Measurements from ENCODE around the gene ZSCAN16.
"Not testable (repeated sequence)": the region's sequence is repeated elsewhere in the genome, so short reads cannot be mapped to it uniquely, and the experiment has no call there.

The ZSCAN16 gene

DNA sequence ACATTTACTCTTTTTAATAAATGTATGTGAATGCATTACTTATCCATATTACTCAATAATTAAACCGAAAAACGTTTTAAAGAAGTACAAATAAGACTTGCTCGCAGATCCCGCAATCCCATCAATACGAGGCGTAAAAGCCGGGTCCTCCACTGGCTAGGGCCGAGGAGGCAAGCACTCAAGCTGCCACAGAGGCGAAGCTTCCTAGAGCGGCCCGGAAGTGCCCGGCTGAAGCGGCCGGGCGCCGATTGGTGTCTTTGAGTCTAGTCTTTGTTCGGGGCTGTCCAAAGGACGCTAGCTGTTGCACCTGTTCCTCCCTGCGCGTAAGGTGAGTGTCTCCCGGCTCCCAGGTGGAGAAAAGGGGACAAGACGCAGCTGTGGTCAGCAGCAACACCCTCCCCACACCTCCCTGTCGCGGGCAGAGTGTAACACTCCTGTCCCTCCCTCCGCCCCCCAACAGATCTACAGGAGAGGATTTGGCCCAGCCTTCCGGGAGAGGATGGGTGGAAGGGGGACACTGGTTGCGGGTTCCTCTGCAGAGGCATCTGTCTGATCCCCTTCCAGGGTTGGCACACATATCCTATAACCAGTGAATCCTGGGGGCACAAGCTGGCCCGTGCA lies at the start of gene ZSCAN16:
Gene ZSCAN16, plus strand, starts transcription at position 260 of the 621 bp plus-strand sequence. CDS start 835 bp downstream, outside the sequence.
- DNase-seq (ENCODE audit: low read depth) = no peak
- H3K4me3 ChIP-seq (ENCODE audit: low read depth, low read length) = peak within 1 kb of the TSS; percentile 66

DNA sequence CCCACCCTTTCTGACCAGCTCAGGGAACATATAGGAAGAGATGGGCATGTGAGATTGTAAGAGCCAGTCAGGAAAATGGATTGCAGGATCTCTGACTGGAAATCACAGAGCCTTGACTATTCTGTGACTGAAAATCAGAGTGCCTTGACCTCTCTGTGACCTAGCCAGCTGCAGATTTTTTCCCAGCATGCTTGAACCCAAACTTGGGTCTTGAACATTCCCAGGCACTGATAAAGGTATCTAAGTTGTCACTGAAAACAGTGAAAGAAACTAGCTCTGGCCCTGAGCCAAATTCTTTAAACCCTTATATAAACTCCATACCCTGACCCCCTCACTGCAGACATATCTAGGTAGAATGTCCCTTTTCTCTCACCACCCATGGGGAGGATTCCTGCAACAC lies 46.4 kb upstream of the ZSCAN16 start:
- H3K4me3 ChIP-seq (ENCODE audit: low read depth, low read length) = no peak overlapping the region

DNA sequence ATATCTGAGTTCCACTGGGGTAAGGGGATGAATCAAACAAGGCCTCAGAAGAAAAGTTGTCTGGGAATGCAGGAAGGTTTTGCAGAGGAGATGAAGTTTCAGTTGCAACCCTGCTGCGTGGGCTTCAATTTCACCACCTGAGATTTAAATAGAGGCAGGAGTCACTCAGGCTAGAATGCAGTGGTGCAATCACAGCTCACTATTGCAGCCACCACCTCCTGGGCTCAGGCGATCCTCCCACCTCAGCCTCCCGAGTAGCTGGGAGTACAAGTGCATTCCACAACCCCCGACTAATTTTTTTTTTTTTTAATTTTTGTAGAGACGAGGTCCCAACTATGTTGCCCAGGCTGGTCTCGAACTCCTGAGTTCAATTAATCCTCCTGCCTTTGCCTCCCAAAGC lies 45.6 kb upstream of the ZSCAN16 start:
- H3K4me3 ChIP-seq (ENCODE audit: low read depth, low read length) = no peak overlapping the region
- DNase-seq (ENCODE audit: low read depth) = no peak

More for the DNA sequence above, 46.4 kb upstream of the ZSCAN16 start:
- DNase-seq (ENCODE audit: low read depth) = no peak

DNA sequence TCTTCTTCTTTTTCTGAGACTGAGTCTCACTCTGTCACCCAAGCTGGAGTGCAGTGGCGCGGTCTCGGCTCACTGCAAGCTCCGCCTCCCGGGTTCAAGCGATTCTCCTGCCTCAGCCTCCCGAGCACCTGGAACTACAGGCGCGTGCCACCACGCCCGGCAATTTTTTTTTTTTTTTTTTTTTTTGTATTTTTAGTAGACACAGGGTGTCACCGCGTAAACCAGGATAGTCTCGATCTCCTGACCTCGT lies 44.1 kb upstream of the ZSCAN16 start, which contains the start of gene ZNF165:
Gene ZNF165, plus strand, starts transcription at position 188 of the 250 bp plus-strand sequence. CDS start 4,913 bp downstream, outside the sequence.
- H3K4me3 ChIP-seq (ENCODE audit: low read depth, low read length) = peak within 1 kb of the TSS; percentile 81
- not testable (repeated sequence) for DNase-seq (ENCODE audit: low read depth)

DNA sequence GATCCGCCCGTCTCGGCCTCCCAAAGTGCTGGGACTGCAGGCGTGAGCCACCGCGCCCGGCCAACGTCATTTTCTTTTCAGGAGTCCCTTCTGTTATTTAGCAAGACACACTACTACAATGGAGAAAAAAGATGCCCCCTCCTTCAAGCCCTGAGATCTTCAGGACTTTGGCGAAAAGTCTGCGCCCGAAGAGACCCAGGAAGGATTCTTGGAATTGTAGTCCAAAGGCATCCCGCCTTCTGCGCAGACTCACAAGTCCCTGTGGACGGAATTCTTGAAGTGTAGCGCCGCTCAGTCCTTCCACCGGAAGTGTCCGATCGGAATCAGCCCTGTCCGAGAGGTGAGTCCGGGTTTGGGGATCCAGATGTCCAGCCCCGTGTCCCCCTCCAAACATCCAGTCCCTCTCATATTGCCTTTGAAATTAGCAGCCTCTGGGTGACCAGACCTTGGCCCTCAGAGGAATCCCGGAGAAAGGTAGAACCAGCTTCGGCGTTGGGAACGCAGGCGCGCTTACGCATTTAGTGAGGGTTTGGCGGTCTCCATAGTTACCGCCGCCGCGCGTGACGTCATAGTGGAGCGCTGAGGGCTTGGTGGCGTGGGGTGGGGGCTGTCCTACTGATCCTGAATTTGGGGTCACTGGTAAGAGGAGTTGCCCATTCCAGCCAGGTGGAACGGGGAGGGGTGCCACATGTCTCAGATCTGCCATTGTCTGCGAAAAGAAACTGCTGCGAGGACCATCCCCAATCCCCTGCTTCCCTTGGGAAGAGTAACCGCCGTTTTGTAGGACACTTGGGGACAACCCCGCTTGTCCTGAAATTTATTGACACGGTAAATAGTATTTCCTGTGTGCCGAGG lies 43.6 kb upstream of the ZSCAN16 start:
- peak overlapping the region; percentile 81 for H3K4me3 ChIP-seq (ENCODE audit: low read depth, low read length)
- peak; percentile 90 for DNase-seq (ENCODE audit: low read depth)

DNA sequence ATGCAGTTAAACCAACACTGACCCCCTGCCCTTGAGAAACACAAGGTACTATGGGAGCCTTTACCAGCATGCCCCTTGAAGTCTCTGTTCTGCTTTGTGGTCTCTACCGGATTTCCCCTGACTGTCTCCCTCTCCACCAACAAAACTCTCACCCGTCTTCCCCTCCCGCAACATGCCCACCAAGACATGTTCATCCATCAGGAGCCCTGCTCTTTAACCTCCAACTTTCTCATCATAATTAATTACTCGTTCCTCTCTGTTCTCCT lies 43.0 kb upstream of the ZSCAN16 start:
- DNase-seq (ENCODE audit: low read depth) = no peak

DNA sequence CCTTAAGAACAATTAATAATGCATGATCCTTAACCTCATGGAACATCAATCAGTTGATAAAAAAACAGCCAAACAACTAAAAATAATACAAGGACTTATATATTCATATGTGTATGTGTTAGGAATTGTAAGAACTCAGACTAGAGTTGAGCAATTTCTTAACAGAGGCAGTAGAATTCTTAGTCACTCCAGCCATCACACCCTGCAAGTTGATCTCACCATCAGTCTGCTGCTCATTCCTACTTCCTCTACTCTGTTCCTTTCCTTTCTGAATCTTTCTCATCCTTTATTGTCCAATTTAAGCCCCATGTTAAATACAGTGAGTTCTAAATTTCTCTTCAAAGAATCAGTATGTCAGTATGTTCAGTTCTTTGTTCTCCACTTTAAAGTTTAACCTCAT lies 41.5 kb upstream of the ZSCAN16 start:
- no peak for DNase-seq (ENCODE audit: low read depth)
- no peak overlapping the region for H3K4me3 ChIP-seq (ENCODE audit: low read depth, low read length)

More for the DNA sequence above, 43.0 kb upstream of the ZSCAN16 start:
- peak overlapping the region; percentile 81 for H3K4me3 ChIP-seq (ENCODE audit: low read depth, low read length)

DNA sequence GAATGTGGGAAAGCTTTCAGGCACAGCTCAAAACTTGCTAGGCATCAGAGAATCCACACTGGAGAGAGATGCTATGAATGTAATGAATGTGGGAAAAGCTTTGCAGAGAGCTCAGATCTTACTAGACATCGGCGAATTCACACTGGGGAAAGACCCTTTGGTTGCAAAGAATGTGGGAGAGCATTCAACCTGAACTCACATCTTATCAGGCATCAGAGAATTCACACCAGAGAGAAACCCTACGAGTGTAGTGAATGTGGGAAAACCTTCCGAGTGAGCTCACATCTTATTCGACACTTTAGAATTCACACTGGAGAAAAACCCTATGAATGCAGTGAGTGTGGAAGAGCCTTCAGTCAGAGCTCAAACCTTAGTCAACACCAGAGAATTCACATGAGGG lies 35.4 kb upstream of the ZSCAN16 start:
- DNase-seq (ENCODE audit: low read depth) = no peak

DNA sequence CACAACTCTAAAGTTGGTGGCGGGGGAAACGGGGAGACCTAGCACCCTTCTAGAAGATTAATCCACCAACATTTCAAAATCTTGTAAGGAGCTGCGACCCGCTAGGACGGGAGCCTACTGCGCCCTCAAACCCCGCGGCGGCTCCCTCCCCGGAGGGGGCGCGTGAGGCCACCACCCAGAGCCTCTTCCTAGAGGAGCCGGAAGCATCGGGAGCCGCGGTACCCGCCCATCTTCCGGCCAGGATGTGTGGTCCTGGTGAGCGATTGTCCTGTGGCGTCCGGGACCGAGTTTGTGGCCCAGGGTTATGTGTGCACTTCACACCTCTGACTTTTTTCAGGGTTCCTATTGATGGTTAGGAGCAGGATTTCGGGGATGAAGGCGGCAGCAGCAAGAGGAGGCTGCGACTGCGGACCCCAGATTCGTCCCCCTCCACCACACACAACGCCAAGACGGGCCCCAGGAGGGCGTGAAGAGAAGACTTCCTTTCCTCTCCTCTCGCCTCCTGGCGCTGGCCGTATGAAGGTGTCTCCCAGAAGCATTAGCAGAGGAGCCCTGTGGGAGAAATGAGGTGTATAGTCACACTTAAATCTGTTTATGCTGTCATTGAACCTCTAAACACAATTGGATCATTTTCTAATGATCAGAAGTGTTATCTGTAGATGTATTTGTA lies 33.4 kb upstream of the ZSCAN16 start:
- H3K4me3 ChIP-seq (ENCODE audit: low read depth, low read length) = peak overlapping the region; percentile 24
- no peak for DNase-seq (ENCODE audit: low read depth)

More for the DNA sequence above, 35.4 kb upstream of the ZSCAN16 start:
- no peak overlapping the region for H3K4me3 ChIP-seq (ENCODE audit: low read depth, low read length)

DNA sequence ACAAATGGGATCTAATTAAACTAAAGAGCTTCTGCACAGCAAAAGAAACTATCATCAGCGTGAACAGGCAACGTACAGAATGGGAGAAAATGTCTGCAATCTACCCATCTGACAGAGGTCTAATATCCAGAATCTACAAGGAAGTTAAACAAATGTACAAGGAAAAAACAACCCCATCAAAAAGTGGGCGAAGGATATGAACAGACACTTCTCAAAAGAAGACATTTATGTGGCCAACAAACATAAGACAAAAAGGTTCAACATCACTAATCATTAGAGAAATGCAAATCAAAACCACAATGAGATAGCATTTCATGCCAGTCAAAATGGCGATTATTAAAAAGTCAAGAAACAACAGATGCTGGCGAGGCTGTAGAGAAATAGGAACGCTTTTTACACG lies 22.2 kb upstream of the ZSCAN16 start:
- H3K4me3 ChIP-seq (ENCODE audit: low read depth, low read length); DNase-seq (ENCODE audit: low read depth): not testable (repeated sequence)

DNA sequence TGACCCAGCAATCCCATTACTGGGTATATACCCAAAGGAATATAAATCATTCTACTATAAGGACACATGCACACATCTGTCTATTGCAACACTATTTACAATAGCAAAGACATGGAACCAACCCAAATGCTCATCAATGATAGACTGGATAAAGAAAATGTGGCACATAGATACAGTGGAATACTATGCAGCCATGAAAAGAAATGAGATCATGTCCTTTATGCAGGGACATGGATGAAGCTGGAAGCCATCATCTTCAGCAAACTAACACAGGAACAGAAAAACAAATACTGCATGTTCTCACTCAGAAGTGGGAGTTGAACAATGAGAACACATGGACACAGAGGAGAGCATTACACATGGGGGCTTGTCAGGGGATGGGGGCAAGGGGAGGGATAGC lies 21.7 kb upstream of the ZSCAN16 start:
- H3K4me3 ChIP-seq (ENCODE audit: low read depth, low read length) = not testable (repeated sequence)

DNA sequence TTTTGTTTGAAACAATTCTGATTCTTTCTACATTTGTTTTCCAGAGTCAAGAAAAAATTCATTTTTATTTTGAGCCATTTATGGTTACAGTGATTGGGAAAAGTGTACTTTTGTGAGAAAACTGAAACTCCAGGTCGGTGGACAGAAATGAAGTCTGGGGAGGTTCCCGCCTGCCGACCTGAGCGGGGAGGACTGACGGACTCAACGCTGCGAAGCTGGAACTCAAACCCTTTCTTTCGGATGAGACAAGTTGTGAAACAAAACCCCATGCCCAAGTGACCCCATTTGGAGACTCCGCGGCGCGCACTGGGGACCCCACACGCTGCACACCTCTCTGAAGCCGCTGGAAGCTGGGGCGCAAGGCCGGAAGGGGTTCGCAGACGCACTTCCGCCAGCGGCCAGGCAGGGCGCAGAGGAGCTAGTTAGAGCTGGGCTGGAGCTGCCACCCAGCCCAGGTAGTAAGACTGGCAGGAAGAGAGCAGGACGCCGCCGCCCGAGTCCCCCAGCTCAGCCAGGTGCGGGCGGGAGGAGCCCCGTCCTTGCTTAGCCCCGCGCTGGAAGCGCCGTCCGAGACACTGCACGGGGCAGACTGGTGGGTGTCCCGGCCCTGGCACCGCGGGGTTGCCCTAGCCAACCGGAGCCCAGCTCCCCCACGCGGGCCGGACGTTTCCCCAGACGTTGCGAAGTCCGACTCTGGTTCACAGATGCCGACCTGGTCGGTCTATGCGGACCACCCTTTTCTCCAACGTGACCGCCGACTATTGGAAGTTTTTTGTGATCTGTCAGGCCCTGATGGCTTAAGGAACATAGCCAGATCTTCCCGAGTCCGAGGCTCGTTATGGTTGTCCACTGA lies 19.8 kb upstream of the ZSCAN16 start:
- DNase-seq (ENCODE audit: low read depth) = peak; percentile 29
- H3K4me3 ChIP-seq (ENCODE audit: low read depth, low read length) = peak overlapping the region; percentile 73

More for the DNA sequence above, 21.7 kb upstream of the ZSCAN16 start:
- DNase-seq (ENCODE audit: low read depth) = not testable (repeated sequence)

DNA sequence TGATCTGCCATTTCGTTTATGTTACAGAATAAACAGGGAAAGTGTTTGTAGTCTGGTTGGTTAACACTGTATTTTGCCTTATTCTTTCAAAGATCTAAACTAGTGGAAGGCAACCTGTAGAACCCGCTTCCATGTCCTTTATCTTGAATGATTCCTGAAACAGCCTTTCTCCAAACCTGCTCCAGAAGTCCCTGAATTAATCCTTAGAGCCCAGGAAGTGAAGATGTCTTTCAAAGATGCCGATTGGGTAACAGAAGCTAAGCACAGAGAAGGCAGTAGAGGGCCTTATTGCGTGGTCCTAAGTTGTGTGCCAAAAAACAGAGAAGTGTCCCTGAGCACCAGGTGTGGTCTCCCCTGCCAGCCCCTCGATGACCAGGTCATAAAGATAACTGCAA lies 19.2 kb upstream of the ZSCAN16 start:
- H3K4me3 ChIP-seq (ENCODE audit: low read depth, low read length) = peak overlapping the region; percentile 73
- no peak for DNase-seq (ENCODE audit: low read depth)

DNA sequence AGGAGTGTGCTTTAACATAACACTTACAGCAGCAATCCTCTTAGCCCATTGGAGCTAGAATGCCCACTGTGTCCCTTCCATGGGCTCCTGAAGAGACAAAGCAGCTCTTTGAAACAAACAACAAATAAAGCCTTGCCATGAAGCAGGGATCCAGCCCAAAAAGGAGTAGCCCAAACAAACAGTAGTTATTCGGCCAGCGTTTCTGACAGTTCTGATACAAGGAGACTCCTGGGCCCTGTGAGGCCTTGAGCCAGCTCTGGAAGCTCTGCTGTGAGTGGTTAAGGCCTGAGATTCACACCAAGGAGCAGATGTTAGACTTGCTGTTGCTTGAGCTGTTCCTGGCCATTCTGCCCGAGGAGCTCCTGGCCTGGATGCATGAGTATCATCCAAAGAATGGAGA lies 16.9 kb upstream of the ZSCAN16 start:
- H3K4me3 ChIP-seq (ENCODE audit: low read depth, low read length) = no peak overlapping the region
- no peak for DNase-seq (ENCODE audit: low read depth)

DNA sequence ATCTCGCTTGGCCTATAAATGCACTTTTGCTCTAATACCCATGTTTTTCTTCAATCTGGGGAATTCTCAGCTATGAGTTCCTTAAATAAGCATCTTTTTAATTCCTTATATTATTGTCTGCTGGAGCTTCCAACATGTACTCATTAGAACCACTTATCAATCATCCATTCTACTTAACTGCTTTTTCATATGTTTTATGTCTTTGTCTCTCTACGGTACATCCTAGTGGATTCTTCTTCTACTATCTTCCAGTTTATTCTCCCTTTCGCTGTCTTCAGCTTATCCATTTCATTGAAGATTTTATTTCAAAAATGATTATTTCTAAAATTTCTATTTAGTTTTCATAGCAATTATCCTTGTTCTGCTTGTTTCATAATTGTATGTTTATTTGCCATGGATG lies 12.4 kb upstream of the ZSCAN16 start:
- H3K4me3 ChIP-seq (ENCODE audit: low read depth, low read length) = no peak overlapping the region
- DNase-seq (ENCODE audit: low read depth) = no peak

DNA sequence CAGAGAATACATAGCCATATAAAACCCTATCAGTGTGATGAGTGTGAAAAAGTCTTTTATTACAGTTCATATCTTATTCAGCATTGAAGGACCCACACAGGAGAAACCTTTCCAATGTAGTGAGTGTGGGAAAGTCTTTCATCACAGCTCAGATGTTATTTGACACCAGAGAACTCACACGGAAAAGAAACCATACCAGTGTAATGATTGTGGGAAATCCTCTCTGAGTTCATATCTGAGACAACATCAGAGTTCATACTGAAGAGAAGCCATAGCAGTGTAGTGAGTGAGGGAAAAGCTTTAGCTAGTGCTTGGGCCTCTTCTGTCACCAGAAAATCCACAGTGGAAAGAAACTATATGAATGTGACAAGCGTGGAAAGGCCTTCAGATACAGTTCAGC lies 8.6 kb upstream of the ZSCAN16 start:
- no peak overlapping the region for H3K4me3 ChIP-seq (ENCODE audit: low read depth, low read length)
- no peak for DNase-seq (ENCODE audit: low read depth)

DNA sequence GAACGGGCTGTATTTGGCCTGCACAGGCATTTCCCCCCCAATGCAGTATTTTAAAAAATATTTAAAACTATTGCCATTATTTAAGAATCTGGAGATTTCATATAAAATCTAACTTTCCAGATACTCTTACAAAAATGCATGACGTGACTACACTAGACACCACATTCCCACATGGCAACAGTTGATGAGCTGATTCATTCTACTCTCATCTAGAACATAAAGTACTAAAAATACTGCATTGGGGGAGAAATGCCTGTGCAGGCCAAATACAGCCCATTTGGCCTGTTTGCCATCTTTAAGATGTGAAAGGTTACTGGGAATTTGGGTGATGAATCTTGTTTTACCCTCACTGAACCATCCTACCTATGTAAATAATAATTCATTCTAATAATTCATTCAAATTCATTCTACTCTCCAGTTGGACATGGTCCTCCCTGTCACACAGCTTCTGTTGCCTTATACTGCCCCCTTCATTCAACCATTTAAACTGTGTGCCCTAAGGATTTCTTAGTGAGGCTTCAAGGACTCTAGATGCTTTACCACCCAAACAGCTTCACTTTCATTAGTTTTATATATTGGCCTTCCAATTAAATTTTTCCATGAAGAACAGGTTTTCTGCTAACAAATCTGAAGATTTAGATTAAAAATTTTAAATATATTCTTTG lies 6.9 kb upstream of the ZSCAN16 start:
- no peak for DNase-seq (ENCODE audit: low read depth)
- no peak overlapping the region for H3K4me3 ChIP-seq (ENCODE audit: low read depth, low read length)

DNA sequence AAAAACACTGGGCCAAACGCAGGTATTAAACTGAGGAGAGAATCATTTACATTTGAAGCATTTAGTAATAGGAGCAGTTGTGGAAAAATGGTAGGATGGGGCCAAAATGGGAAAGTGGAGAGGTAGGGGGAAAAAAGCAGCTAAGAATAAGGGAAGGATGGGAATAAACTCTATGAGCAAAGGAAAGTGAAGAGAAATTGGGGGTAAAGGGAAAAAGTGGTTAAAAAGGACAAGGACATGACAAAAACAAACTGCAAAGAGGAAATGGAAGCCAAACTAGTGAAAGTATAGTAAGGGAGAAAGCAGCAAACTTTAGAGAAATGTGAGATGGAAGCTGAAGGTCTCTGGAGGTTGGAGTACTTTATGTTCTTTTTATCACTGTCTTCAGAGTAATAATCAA lies 6.2 kb upstream of the ZSCAN16 start:
- DNase-seq (ENCODE audit: low read depth) = no peak
- no peak overlapping the region for H3K4me3 ChIP-seq (ENCODE audit: low read depth, low read length)

DNA sequence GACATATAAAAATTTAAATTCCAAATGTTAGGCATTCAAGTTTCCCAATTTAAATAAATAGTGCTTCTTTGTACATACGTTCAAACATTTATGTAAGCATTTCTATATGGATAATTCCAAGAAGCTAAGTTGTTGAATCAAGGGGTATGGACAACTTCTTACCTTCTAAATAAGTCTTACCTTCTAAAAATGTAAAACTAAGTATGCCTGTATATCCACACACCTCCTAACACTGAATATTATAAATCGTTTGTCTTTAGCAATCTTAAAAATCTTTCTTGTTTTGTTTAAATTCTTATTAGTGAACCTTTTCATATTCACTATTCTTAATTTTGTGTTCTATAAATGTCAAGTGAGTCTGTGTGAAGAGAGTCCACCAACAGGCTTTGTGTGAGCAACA lies 2.5 kb upstream of the ZSCAN16 start:
- no peak overlapping the region for H3K4me3 ChIP-seq (ENCODE audit: low read depth, low read length)
- no peak for DNase-seq (ENCODE audit: low read depth)

All from skeletal muscle cell (primary cell).